Fibroblast of lung (primary cell): ENCODE data around the gene TLL2.

Experiments used
- CTCF ChIP-seq, 2 donors: IDR thresholded peaks in 1 of 2; conservative IDR thresholded peaks in 1 of 2; 1 replicate in 1 of 2; 2 replicates in 1 of 2; pipeline ENCODE4 v1.5.1; 2011 to 2012; ENCODE audit warnings: low read length in 2 of 2, control low read depth in 1 of 2, inconsistent platforms in 1 of 2, low read depth in 1 of 2, mild to moderate bottlenecking in 1 of 2
- EZH2 ChIP-seq: IDR thresholded peaks from 2 replicates; pipeline ENCODE4 v1.5.1; 2012; ENCODE audit warnings: low read length, control low read depth, mild to moderate bottlenecking; ENCODE audit errors: missing control alignments

GRCh38 chr10:96460316-96460715, 53.4 kb downstream of the TLL2 start:
- TF ChIP-seq CTCF (conservative IDR thresholded peaks at IDR 0.05 in 1 of 2, IDR thresholded peaks at IDR 0.05 in 1 of 2; ENCODE audit: low read depth in 1 of 2, low read length in 2 of 2) (no peak), EZH2 (no peak)
